ENCODE measurements around the gene GLDC. TPM values are rescaled to one million over a fixed set of nuclear protein-coding genes. Genes with fewer than 3 reads are reported as not detected.

GLDC gene
- total RNA-seq, 1 donor from 2014 or later = 10.3 TPM

GRCh38 chr9:6592791-6593190 lies 52.7 kb downstream of the GLDC start:
- no peaks in the 10 kb centered on the region for H3K36me3 ChIP-seq (ENCODE audit: control insufficient read depth, insufficient read depth, low read length)
- TF ChIP-seq, protein P1, sequence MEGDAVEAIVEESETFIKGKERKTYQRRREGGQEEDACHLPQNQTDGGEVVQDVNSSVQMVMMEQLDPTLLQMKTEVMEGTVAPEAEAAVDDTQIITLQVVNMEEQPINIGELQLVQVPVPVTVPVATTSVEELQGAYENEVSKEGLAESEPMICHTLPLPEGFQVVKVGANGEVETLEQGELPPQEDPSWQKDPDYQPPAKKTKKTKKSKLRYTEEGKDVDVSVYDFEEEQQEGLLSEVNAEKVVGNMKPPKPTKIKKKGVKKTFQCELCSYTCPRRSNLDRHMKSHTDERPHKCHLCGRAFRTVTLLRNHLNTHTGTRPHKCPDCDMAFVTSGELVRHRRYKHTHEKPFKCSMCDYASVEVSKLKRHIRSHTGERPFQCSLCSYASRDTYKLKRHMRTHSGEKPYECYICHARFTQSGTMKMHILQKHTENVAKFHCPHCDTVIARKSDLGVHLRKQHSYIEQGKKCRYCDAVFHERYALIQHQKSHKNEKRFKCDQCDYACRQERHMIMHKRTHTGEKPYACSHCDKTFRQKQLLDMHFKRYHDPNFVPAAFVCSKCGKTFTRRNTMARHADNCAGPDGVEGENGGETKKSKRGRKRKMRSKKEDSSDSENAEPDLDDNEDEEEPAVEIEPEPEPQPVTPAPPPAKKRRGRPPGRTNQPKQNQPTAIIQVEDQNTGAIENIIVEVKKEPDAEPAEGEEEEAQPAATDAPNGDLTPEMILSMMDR (IDR thresholded peaks at IDR 0.05; ENCODE audit: insufficient read depth, low read length, poor library complexity, severe bottlenecking) = no peak
- H3K27me3 ChIP-seq (ENCODE audit: control insufficient read depth, insufficient read depth, low read length) = no peaks in the 10 kb centered on the region
- DNase-seq (ENCODE audit: low read depth) = no peak
- no peak overlapping the region for H3K4me3 ChIP-seq (ENCODE audit: low read depth, low read length)

DNA sequence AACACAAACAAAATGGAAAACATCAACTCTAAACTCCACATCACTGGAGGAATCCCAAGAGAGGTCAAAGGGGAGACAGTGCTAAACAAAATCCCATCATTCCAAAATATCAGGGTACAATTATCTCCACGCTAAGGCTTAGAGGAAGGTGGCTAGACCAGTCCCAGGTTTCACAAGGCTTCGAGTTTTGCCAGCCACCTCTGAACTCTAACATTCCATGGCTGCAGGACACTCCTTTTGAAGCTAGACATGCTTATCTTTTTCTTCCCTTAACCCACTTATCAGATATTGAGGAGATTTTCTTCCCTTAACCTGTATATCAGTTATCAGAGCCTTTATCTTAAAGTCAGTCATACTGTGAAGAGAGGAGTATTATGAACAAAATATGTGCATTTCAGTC lies 53.3 kb downstream of the GLDC start:
- Histone ChIP-seq H3K4me3 (ENCODE audit: low read depth, low read length) (no peak overlapping the region), H3K27me3 (ENCODE audit: control insufficient read depth, insufficient read depth, low read length) (no peaks in the 10 kb centered on the region), H3K36me3 (ENCODE audit: control insufficient read depth, insufficient read depth, low read length) (no peaks in the 10 kb centered on the region)
- no peak for DNase-seq (ENCODE audit: low read depth)
- TF ChIP-seq, protein P1 (IDR thresholded peaks at IDR 0.05; ENCODE audit: insufficient read depth, low read length, poor library complexity, severe bottlenecking) = no peak

GRCh38 chr9:6590772-6591384 lies 54.7 kb downstream of the GLDC start:
- DNase-seq (ENCODE audit: low read depth) = no peak
- Histone ChIP-seq H3K4me3 (ENCODE audit: low read depth, low read length) (no peak overlapping the region), H3K27me3 (ENCODE audit: control insufficient read depth, insufficient read depth, low read length) (no peaks in the 10 kb centered on the region), H3K36me3 (ENCODE audit: control insufficient read depth, insufficient read depth, low read length) (peaks cover 3% of the 10 kb centered on the region)
- TF ChIP-seq, protein P1 (IDR thresholded peaks at IDR 0.05; ENCODE audit: insufficient read depth, low read length, poor library complexity, severe bottlenecking) = no peak

GRCh38 chr9:6590334-6590733 lies 55.2 kb downstream of the GLDC start:
- TF ChIP-seq, protein P1 (IDR thresholded peaks at IDR 0.05; ENCODE audit: insufficient read depth, low read length, poor library complexity, severe bottlenecking) = no peak
- Histone ChIP-seq H3K36me3 (ENCODE audit: control insufficient read depth, insufficient read depth, low read length) (peaks cover 3% of the 10 kb centered on the region), H3K4me3 (ENCODE audit: low read depth, low read length) (no peak overlapping the region), H3K27me3 (ENCODE audit: control insufficient read depth, insufficient read depth, low read length) (no peaks in the 10 kb centered on the region)
- no peak for DNase-seq (ENCODE audit: low read depth)

GRCh38 chr9:6584881-6585597 lies 60.5 kb downstream of the GLDC start:
- TF ChIP-seq, protein P1 (IDR thresholded peaks at IDR 0.05; ENCODE audit: insufficient read depth, low read length, poor library complexity, severe bottlenecking) = peak; percentile 20
- no peaks in the 10 kb centered on the region for H3K27me3 ChIP-seq (ENCODE audit: control insufficient read depth, insufficient read depth, low read length)
- peaks cover 3% of the 10 kb centered on the region for H3K36me3 ChIP-seq (ENCODE audit: control insufficient read depth, insufficient read depth, low read length)
- no peak overlapping the region for H3K4me3 ChIP-seq (ENCODE audit: low read depth, low read length)
- peak; percentile 9 for DNase-seq (ENCODE audit: low read depth)
